Measurements from ENCODE around the gene PHF14. TPM values are rescaled to one million over a fixed set of nuclear protein-coding genes. Genes with fewer than 3 reads are reported as not detected.
A peak's percentile ranks its signal among the peaks of the same experiment; 100 is the strongest.
"Not testable (repeated sequence)": the region's sequence is repeated elsewhere in the genome, so short reads cannot be mapped to it uniquely, and the experiment has no call there.

PHF14 gene
- 100 to 1,000 TPM in 1 of 4 donors, 10 to 100 TPM in 3; 26.6 to 172 (median 42.9) TPM for total RNA-seq

GRCh38 chr7:10973061-10973941, at the start of gene PHF14:
PHF14 (plus strand) TSS chr7:10973872; CDS start chr7:10974324, 452 bp downstream.
- peak; percentile 93 to 98 (median 96) for DNase-seq
- H3K9me3 ChIP-seq: no peaks in the 10 kb centered on the region
- peak within 1 kb of the TSS; percentile 74 to 85 (median 81) for H3K27ac ChIP-seq
- H3K27me3 ChIP-seq: no peaks in the 10 kb centered on the region
- TF ChIP-seq POLR2A (IDR thresholded peaks at IDR 0.05) (peak; percentile 65), CTCF (IDR thresholded peaks at IDR 0.05) (peak in 1 of 6 experiments; percentile 5)
- no peaks in the 10 kb centered on the region for H3K36me3 ChIP-seq
- H3K4me3 ChIP-seq: peak within 1 kb of the TSS; percentile 61 to 83 (median 70)
- H3K4me1 ChIP-seq: peaks cover 0 to 8% (median 0%) of the 10 kb centered on the region in 4 donors

- Histone ChIP-seq H3K4me1 (no peaks in the 10 kb centered on the region), H3K9me3 (no peaks in the 10 kb centered on the region)
Observed at GRCh38 chr7:10924370-10924769, 49.3 kb upstream of the PHF14 start.

GRCh38 chr7:10928203-10928602, 45.5 kb upstream of the PHF14 start:
- H3K27me3 ChIP-seq, H3K4me1 ChIP-seq, H3K4me3 ChIP-seq, DNase-seq, H3K9me3 ChIP-seq, H3K27ac ChIP-seq: not testable (repeated sequence)
- peaks cover 0 to 16% (median 3%) of the 10 kb centered on the region in 3 donors for H3K36me3 ChIP-seq

More at GRCh38 chr7:10924370-10924769, 49.3 kb upstream of the PHF14 start:
- no peak for DNase-seq
- no peak overlapping the region for H3K4me3 ChIP-seq
- TF ChIP-seq POLR2A (IDR thresholded peaks at IDR 0.05): no peak
- TF ChIP-seq CTCF (IDR thresholded peaks at IDR 0.05): no peak
- no peaks in the 10 kb centered on the region for H3K36me3 ChIP-seq
- H3K27ac ChIP-seq: no peak overlapping the region
- H3K27me3 ChIP-seq: no peaks in the 10 kb centered on the region

GRCh38 chr7:10930551-10930950, 43.1 kb upstream of the PHF14 start:
- no peak for DNase-seq
- no peak overlapping the region for H3K4me3 ChIP-seq
- H3K9me3 ChIP-seq: no peaks in the 10 kb centered on the region
- H3K27me3 ChIP-seq: no peaks in the 10 kb centered on the region
- H3K36me3 ChIP-seq: peaks cover 0 to 29% (median 6%) of the 10 kb centered on the region in 3 donors
- no peak overlapping the region for H3K27ac ChIP-seq
- H3K4me1 ChIP-seq: no peaks in the 10 kb centered on the region
- TF ChIP-seq POLR2A (IDR thresholded peaks at IDR 0.05) (no peak), CTCF (IDR thresholded peaks at IDR 0.05) (no peak)

GRCh38 chr7:10931161-10931560, 42.5 kb upstream of the PHF14 start:
- peaks cover 0 to 35% (median 6%) of the 10 kb centered on the region in 3 donors for H3K36me3 ChIP-seq
- H3K4me1 ChIP-seq: no peaks in the 10 kb centered on the region
- no peaks in the 10 kb centered on the region for H3K9me3 ChIP-seq
- TF ChIP-seq POLR2A (IDR thresholded peaks at IDR 0.05) (no peak), CTCF (IDR thresholded peaks at IDR 0.05) (no peak)
- H3K27ac ChIP-seq: no peak overlapping the region
- H3K27me3 ChIP-seq: no peaks in the 10 kb centered on the region
- DNase-seq: no peak
- H3K4me3 ChIP-seq: no peak overlapping the region

GRCh38 chr7:10934292-10934691, 39.4 kb upstream of the PHF14 start:
- no peak for DNase-seq
- Histone ChIP-seq H3K4me3 (no peak overlapping the region), H3K9me3 (no peaks in the 10 kb centered on the region), H3K36me3 (peaks cover 0 to 44% (median 6%) of the 10 kb centered on the region in 3 donors), H3K27me3 (no peaks in the 10 kb centered on the region), H3K4me1 (peaks cover 0 to 17% (median 0%) of the 10 kb centered on the region in 4 donors), H3K27ac (peak overlapping the region in 2 of 4 donors; percentile 25 to 56)
- TF ChIP-seq POLR2A (IDR thresholded peaks at IDR 0.05): no peak
- TF ChIP-seq CTCF (IDR thresholded peaks at IDR 0.05): no peak
